AG20443 (cell line): ENCODE results near the gene OR2L8.

Source experiments
- DNase-seq: peaks from one replicate; pipeline ENCODE4 v3.0.0; 2012; ENCODE audit warnings: low spot score, mixed read lengths

Gene OR2L8

DNA sequence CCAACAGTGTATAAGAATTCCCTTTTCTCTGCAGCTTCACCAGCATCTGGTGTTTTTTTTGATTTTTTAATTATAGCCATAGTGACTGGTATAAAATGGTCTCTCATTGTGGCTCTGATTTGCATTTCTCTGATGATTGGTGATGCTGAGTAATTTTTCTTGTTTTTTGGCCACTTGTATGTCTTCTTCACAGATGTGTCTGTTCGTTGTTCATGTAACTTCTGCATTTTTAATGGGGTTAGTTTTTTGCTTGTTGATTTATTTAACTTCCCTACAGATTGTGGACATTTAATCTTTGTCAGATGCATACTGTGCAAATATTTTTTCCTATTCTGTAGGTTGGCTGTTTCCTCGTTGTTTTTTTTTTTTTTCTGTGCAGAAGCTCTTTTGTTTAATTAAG lies 44.3 kb downstream of the OR2L8 start:
- DNase-seq, result no peak

DNA sequence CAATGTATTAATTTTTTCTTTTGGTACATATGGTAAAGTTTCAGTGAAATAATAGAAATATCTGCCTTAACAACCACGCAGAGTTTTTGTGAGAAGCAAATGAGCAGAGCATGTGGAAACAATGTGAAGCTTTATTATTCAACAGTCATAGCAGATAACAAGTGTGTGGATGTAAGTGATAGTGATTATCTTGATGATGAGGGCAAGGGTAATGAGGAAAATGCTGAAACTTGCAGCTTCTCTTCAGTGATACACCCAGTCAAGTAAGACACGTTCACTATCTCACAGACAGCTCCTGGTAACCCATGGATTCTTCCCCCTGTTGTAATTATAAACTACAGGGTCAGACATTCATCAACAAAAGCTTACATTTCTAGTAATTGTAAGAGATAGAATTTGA lies 50.2 kb downstream of the OR2L8 start:
- no peak for DNase-seq
